DOHH2 (cell line): ENCODE results near the gene OR4N2.

Source experiments
- CTCF ChIP-seq: fragments of 200-600 bp; sonication (generic); IDR thresholded peaks from one replicate; pipeline ENCODE4 v1.5.1; 2014; ENCODE audit warnings: antibody characterized with exemption, mild to moderate bottlenecking, low read depth, low read length; ENCODE audit not compliant: poor library complexity, severe bottlenecking
- EZH2phosphoT487 ChIP-seq: fragments of 200-600 bp; sonication (generic); IDR thresholded peaks from 2 replicates; pipeline ENCODE4 v1.6.1; 2017; ENCODE audit warnings: borderline replicate concordance, mild to moderate bottlenecking, antibody characterized with exemption, low read length, moderate library complexity, mixed read lengths

- TF ChIP-seq CTCF (no peak), EZH2phosphoT487 (no peak)
Measured at GRCh38 chr14:19771895-19772430, 31.6 kb upstream of the OR4N2 start.
